ENCODE measurements around the gene LDB3. TPM values are rescaled to one million over a fixed set of nuclear protein-coding genes. Genes with fewer than 3 reads are reported as not detected.

The LDB3 gene
- total RNA-seq, 2 experiments from 2014 or later: 0.06 to 0.20 TPM

GRCh38 chr10:86698207-86698940, 30.1 kb downstream of the LDB3 start:
- H3K4me1 Mint-ChIP-seq: no peaks in the 10 kb centered on the region
- no peaks in the 10 kb centered on the region for H3K36me3 Mint-ChIP-seq
- H3K27ac Mint-ChIP-seq: no peak overlapping the region
- no peak for DNase-seq
- H3K9me3 Mint-ChIP-seq: no peaks in the 10 kb centered on the region
- H3K4me3 Mint-ChIP-seq: no peak overlapping the region
- no peaks in the 10 kb centered on the region for H3K27me3 Mint-ChIP-seq

GRCh38 chr10:86699125-86699524, 30.8 kb downstream of the LDB3 start:
- no peak for DNase-seq
- Mint-ChIP-seq H3K9me3 (no peaks in the 10 kb centered on the region), H3K4me3 (no peak overlapping the region), H3K36me3 (no peaks in the 10 kb centered on the region), H3K4me1 (no peaks in the 10 kb centered on the region), H3K27ac (no peak overlapping the region), H3K27me3 (no peaks in the 10 kb centered on the region)

- no peaks in the 10 kb centered on the region for H3K27me3 Mint-ChIP-seq
- no peaks in the 10 kb centered on the region for H3K9me3 Mint-ChIP-seq
- H3K4me1 Mint-ChIP-seq: no peaks in the 10 kb centered on the region
- DNase-seq: no peak
- H3K4me3 Mint-ChIP-seq: no peak overlapping the region
- H3K36me3 Mint-ChIP-seq: no peaks in the 10 kb centered on the region
- H3K27ac Mint-ChIP-seq: no peak overlapping the region
Measured at GRCh38 chr10:86699541-86699940, 31.2 kb downstream of the LDB3 start.

- H3K27me3 Mint-ChIP-seq: no peaks in the 10 kb centered on the region
- H3K36me3 Mint-ChIP-seq: no peaks in the 10 kb centered on the region
- H3K4me3 Mint-ChIP-seq: no peak overlapping the region
- H3K27ac Mint-ChIP-seq: no peak overlapping the region
- H3K4me1 Mint-ChIP-seq: no peaks in the 10 kb centered on the region
- no peak for DNase-seq
- H3K9me3 Mint-ChIP-seq: no peaks in the 10 kb centered on the region
Measured at GRCh38 chr10:86699991-86700840, 31.9 kb downstream of the LDB3 start.

GRCh38 chr10:86700851-86701617, 32.7 kb downstream of the LDB3 start:
- no peak for DNase-seq
- no peaks in the 10 kb centered on the region for H3K4me1 Mint-ChIP-seq
- no peaks in the 10 kb centered on the region for H3K36me3 Mint-ChIP-seq
- H3K4me3 Mint-ChIP-seq: no peak overlapping the region
- H3K27ac Mint-ChIP-seq: no peak overlapping the region
- H3K9me3 Mint-ChIP-seq: no peaks in the 10 kb centered on the region
- no peaks in the 10 kb centered on the region for H3K27me3 Mint-ChIP-seq

GRCh38 chr10:86703176-86703575, 34.9 kb downstream of the LDB3 start:
- Mint-ChIP-seq H3K4me1 (no peaks in the 10 kb centered on the region), H3K4me3 (no peak overlapping the region), H3K36me3 (no peaks in the 10 kb centered on the region), H3K27me3 (no peaks in the 10 kb centered on the region), H3K9me3 (no peaks in the 10 kb centered on the region), H3K27ac (no peak overlapping the region)
- no peak for DNase-seq

GRCh38 chr10:86705139-86705538, 36.8 kb downstream of the LDB3 start:
- Mint-ChIP-seq H3K27ac (no peak overlapping the region), H3K36me3 (peaks cover 2% of the 10 kb centered on the region), H3K4me3 (no peak overlapping the region)

GRCh38 chr10:86705905-86706304, 37.6 kb downstream of the LDB3 start:
- H3K27ac Mint-ChIP-seq: no peak overlapping the region
- H3K36me3 Mint-ChIP-seq: peaks cover 2% of the 10 kb centered on the region
- DNase-seq: no peak
- H3K27me3 Mint-ChIP-seq: no peaks in the 10 kb centered on the region
- H3K4me1 Mint-ChIP-seq: peaks cover 5% of the 10 kb centered on the region
- no peak overlapping the region for H3K4me3 Mint-ChIP-seq
- H3K9me3 Mint-ChIP-seq: no peaks in the 10 kb centered on the region

More at GRCh38 chr10:86705139-86705538, 36.8 kb downstream of the LDB3 start:
- DNase-seq: no peak
- Mint-ChIP-seq H3K27me3 (no peaks in the 10 kb centered on the region), H3K9me3 (no peaks in the 10 kb centered on the region), H3K4me1 (no peaks in the 10 kb centered on the region)

GRCh38 chr10:86706401-86706841, 38.1 kb downstream of the LDB3 start:
- Mint-ChIP-seq H3K4me1 (peaks cover 6% of the 10 kb centered on the region), H3K9me3 (no peaks in the 10 kb centered on the region), H3K27ac (no peak overlapping the region), H3K4me3 (no peak overlapping the region), H3K27me3 (no peaks in the 10 kb centered on the region), H3K36me3 (peaks cover 2% of the 10 kb centered on the region)
- DNase-seq: no peak

GRCh38 chr10:86706977-86707376, 38.7 kb downstream of the LDB3 start:
- H3K27ac Mint-ChIP-seq: no peak overlapping the region
- H3K36me3 Mint-ChIP-seq: peaks cover 2% of the 10 kb centered on the region

GRCh38 chr10:86707505-86707904, 39.2 kb downstream of the LDB3 start:
- Mint-ChIP-seq H3K4me3 (no peak overlapping the region), H3K4me1 (peaks cover 9% of the 10 kb centered on the region), H3K27me3 (no peaks in the 10 kb centered on the region), H3K27ac (no peak overlapping the region), H3K9me3 (no peaks in the 10 kb centered on the region), H3K36me3 (peaks cover 2% of the 10 kb centered on the region)
- DNase-seq: no peak

More at GRCh38 chr10:86706977-86707376, 38.7 kb downstream of the LDB3 start:
- H3K4me1 Mint-ChIP-seq: peaks cover 6% of the 10 kb centered on the region
- H3K27me3 Mint-ChIP-seq: no peaks in the 10 kb centered on the region
- no peak overlapping the region for H3K4me3 Mint-ChIP-seq
- H3K9me3 Mint-ChIP-seq: no peaks in the 10 kb centered on the region
- no peak for DNase-seq

GRCh38 chr10:86708068-86708782, 39.9 kb downstream of the LDB3 start:
- Mint-ChIP-seq H3K36me3 (peaks cover 2% of the 10 kb centered on the region), H3K27me3 (no peaks in the 10 kb centered on the region), H3K4me3 (no peak overlapping the region), H3K27ac (no peak overlapping the region), H3K9me3 (no peaks in the 10 kb centered on the region), H3K4me1 (peaks cover 9% of the 10 kb centered on the region)
- DNase-seq: no peak

- H3K4me3 Mint-ChIP-seq: no peak overlapping the region
- H3K4me1 Mint-ChIP-seq: peaks cover 9% of the 10 kb centered on the region
- no peak for DNase-seq
- H3K36me3 Mint-ChIP-seq: peaks cover 2% of the 10 kb centered on the region
- no peaks in the 10 kb centered on the region for H3K9me3 Mint-ChIP-seq
- H3K27me3 Mint-ChIP-seq: no peaks in the 10 kb centered on the region
- no peak overlapping the region for H3K27ac Mint-ChIP-seq
Measured at GRCh38 chr10:86708783-86709380, 40.6 kb downstream of the LDB3 start.
